HepG2 (cell line): ENCODE results near the gene COMMD7. TPM values are rescaled to one million over a fixed set of nuclear protein-coding genes. Genes with fewer than 3 reads are reported as not detected.

ENCODE experiments used
- ATAC-seq: fragments of 200-7000 bp; cut with Tn5 transposase; 3 replicates; pipeline ENCODE4 v1.9.1; 2020; ENCODE audit warnings: mild to moderate bottlenecking, moderate library complexity
- BruUV-seq: library from RNA; stranded (reverse); fragments of 400-500 nt; replicated peaks from 2 replicates; lab custom pipeline; 2021; lab: Mats Ljungman, UMichigan
- CTCF ChIA-PET: fragments of 300-600 bp; formaldehyde crosslinking; extraction: SDS; loops from one replicate; lab custom pipeline; 2021; ENCODE audit warnings: low total read pairs, inconsistent platforms, low intra/inter-chr PET ratio; lab: Yijun Ruan, JAX
- POLR2A ChIA-PET: fragments of 350-600 bp; sonication (Branson Sonifier 250); formaldehyde crosslinking; loops from one replicate; lab custom pipeline; 2020; ENCODE audit warnings: antibody characterized with exemption, inconsistent platforms; lab: Yijun Ruan, JAX
- DNase-seq: peaks from one replicate; pipeline ENCODE4 v3.0.0-alpha.2; 2015; ENCODE audit warnings: low spot score
- FAIRE-seq: peaks from 3 replicates; lab custom pipeline; 2011; peaks lifted over from hg19 to GRCh38; lab: Jason Lieb, UNC
- H2AFZ ChIP-seq: one replicate; pipeline ENCODE4 v1.6.1; 2011; ENCODE audit warnings: low read length, inconsistent platforms
- H3K27ac ChIP-seq: fragments of 300-600 bp; 3 replicates; pipeline ENCODE4 v1.8.0; 2011; ENCODE audit warnings: mixed run types, mild to moderate bottlenecking, mixed read lengths, low read length, inconsistent platforms; ENCODE audit not compliant: insufficient read depth; ENCODE audit errors: extremely low read length
- H3K27me3 ChIP-seq, 2 experiments: fragments of 200-600 bp in 1 of 2; 2 replicates in 1 of 2; 3 replicates in 1 of 2; pipeline versions ENCODE4 v1.6.0 to v1.8.0; 2011; ENCODE audit warnings: low read length in 2 of 2, mild to moderate bottlenecking in 2 of 2, moderate library complexity in 2 of 2, inconsistent platforms in 1 of 2; ENCODE audit not compliant: insufficient read depth in 2 of 2, control insufficient read depth in 1 of 2
- H3K36me3 ChIP-seq, 2 experiments: fragments of 200-600 bp in 1 of 2; replicated peaks in 1 of 2; 2 replicates in 1 of 2; 3 replicates in 1 of 2; pipeline versions ENCODE4 v1.5.1 to v1.8.0; 2011; ENCODE audit warnings: low read length in 2 of 2, inconsistent platforms in 1 of 2; ENCODE audit not compliant: insufficient read depth in 2 of 2, control insufficient read depth in 1 of 2
- H3K4me1 ChIP-seq: 2 replicates; pipeline ENCODE4 v1.5.1; 2012; ENCODE audit warnings: low read length, inconsistent platforms; ENCODE audit not compliant: insufficient read depth
- H3K4me2 ChIP-seq: 2 replicates; pipeline ENCODE4 v1.6.0; 2011; ENCODE audit warnings: low read depth, low read length, inconsistent platforms
- H3K4me3 ChIP-seq, 3 experiments: fragments of 200-600 bp in 1 of 3; sonication (generic), shearing (Covaris generic) in 1 of 3; replicated peaks in 1 of 3; 2 replicates each; pipeline ENCODE4 v1.5.1; 2011 to 2016; ENCODE audit warnings: low read length in 3 of 3, inconsistent platforms in 2 of 3, low read depth in 2 of 3, mild to moderate bottlenecking in 2 of 3, control low read depth in 1 of 3, mixed read lengths in 1 of 3; ENCODE audit not compliant: insufficient read depth in 1 of 3
- H3K79me2 ChIP-seq: one replicate; pipeline ENCODE4 v1.6.1; 2011; ENCODE audit warnings: low read length, inconsistent platforms; ENCODE audit not compliant: insufficient read depth
- H3K9ac ChIP-seq: 2 replicates; pipeline ENCODE4 v1.6.0; 2011; ENCODE audit warnings: mild to moderate bottlenecking, low read depth, low read length, inconsistent platforms; ENCODE audit not compliant: insufficient read depth
- H3K9me3 ChIP-seq: 2 replicates; pipeline ENCODE4 v1.5.1; 2012; ENCODE audit warnings: mild to moderate bottlenecking, low read length
- H4K20me1 ChIP-seq: 2 replicates; pipeline ENCODE4 v1.6.0; 2011; ENCODE audit warnings: inconsistent platforms, mild to moderate bottlenecking, low read length, moderate library complexity; ENCODE audit not compliant: insufficient read depth
- ATF7 ChIP-seq, 2 experiments: fragments of 450-650 bp in 1 of 2; sonication (generic) in 1 of 2; formaldehyde crosslinking in 1 of 2; IDR thresholded peaks; 2 replicates each; pipeline versions ENCODE4 v1.4.0 to v1.6.1; 2016 to 2020; ENCODE audit warnings: antibody characterized with exemption in 1 of 2, mild to moderate bottlenecking in 1 of 2, missing genetic modification reagents in 1 of 2
- CEBPB ChIP-seq: IDR thresholded peaks from 2 replicates; pipeline ENCODE4 v1.6.1; 2011; ENCODE audit warnings: low read depth, low read length, improper control_type of control experiment, borderline replicate concordance
- WGBS: methylation state at CpG from one replicate; pipeline ENCODE4 v1.1.6; 2017; ENCODE audit warnings: low lambda C conversion rate; 5-methylcytosine and 5-hydroxymethylcytosine counted together
- in situ Hi-C: cut with HindIII; loops from 2 replicates; pipeline ENCODE4 v1.10.0; 2017; ENCODE audit warnings: low pct_unique_long_range_greater_than_20kb; ENCODE audit not compliant: extremely low pct_ligation_motif_present
- intact Hi-C: fragments of 100-400 bp; cut with micrococcal nuclease; formaldehyde crosslinking; loops from one replicate; pipeline ENCODE4 v1.10.0; 2022; ENCODE audit not compliant: unreplicated experiment
- polyA plus RNA-seq, 8 experiments: library from polyadenylated mRNA; depleted of rRNA in 3 of 8; stranded (reverse) in 7 of 8; unstranded in 1 of 8; fragments of >200 nt; fragmentation: Illumina TruSeq in 4 of 8; extraction: Trizol in 4 of 8; gene quantifications; 2 replicates each; pipeline versions ENCODE4 v1.2.1 to v1.2.3, GENCODE V29; 2011 to 2016; ENCODE audit warnings: low read depth in 4 of 8, missing spikeins in 1 of 8, mixed read lengths in 1 of 8; ENCODE audit not compliant: insufficient read depth in 1 of 8
- total RNA-seq, 5 experiments: library from RNA; depleted of rRNA; stranded (reverse); fragments of >200 nt; fragmentation: Illumina TruSeq; extraction: Trizol; gene quantifications; 2 replicates each; pipeline ENCODE4 v1.2.3, GENCODE V29; 2016; ENCODE audit warnings: low read depth in 1 of 5
- TF ChIP-seq, protein P1 (sequence below): sonication (generic); formaldehyde crosslinking; IDR thresholded peaks from 2 replicates; pipeline ENCODE4 v1.4.0; 2020; ENCODE audit warnings: missing genetic modification reagents, borderline replicate concordance
- TF ChIP-seq, protein P2 (sequence below), 2 experiments: fragments of 450-650 bp in 1 of 2; sonication (generic) in 1 of 2; formaldehyde crosslinking; IDR thresholded peaks; 2 replicates each; pipeline versions ENCODE4 v1.5.0 to v1.8.0; 2020 to 2022; ENCODE audit warnings: mild to moderate bottlenecking in 1 of 2, missing genetic modification reagents in 1 of 2

The COMMD7 gene
- total and polyA plus RNA-seq, 2 of the 13 experiments (the other 11 are each of a cell fraction or from before 2014, with no cell fraction given) = 42.1 to 53.3 TPM

DNA sequence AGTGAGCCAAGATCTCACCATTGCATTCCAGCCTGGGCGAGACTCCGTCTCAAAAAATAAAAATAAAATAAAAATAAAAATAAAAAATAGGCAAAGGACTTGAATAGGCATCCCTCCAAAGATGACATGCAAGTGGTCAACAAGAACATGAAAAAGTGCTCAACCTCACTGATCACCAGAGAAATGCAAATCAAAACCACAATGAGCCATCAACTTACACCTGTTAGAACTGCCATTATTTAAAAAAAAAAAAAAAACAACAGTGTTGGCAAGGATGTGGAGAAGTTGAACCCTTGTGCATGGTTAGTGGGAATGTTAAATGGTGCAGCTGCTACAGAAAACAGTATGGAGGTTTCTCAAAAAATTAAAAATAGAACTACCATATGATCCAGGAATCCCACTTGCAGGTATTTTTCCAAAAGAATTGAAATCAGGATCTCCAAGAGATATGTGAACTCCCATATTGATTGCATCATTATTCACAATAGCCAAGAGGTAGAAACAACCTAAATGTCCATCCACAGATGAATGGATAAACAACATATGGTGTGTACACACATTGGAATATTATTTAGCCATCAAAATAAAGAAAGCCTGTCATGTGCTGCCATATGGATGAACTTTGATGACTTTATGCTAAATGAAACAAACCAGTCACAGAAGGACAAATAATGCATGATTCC, 72.4 kb downstream of the COMMD7 start:
- Histone ChIP-seq H3K4me1 (peaks cover 50% of the 10 kb centered on the region), H3K4me3 (no peak overlapping the region), H3K79me2 (no peaks in the 10 kb centered on the region), H2AFZ (no peak overlapping the region), H3K27ac (no peak overlapping the region), H3K27me3 (0 out of 5 replicates have a peak, but pooled peaks cover 0 to 3% of the 10 kb centered on the region in 2 experiments), H4K20me1 (no peaks in the 10 kb centered on the region), H3K9me3 (no peaks in the 10 kb centered on the region), H3K9ac (no peak overlapping the region), H3K4me2 (no peak overlapping the region), H3K36me3 (no peaks in the 10 kb centered on the region)
- DNase-seq = no peak
- ChIA-PET POLR2A (interaction anchor here (0.6 kb wide), 1 partner anchor 18 kb away, joined by 4 read pairs; no protein-coding TSS in a partner anchor), CTCF (interaction anchor here (7.9 kb wide), 1 partner anchor 107 kb away, joined by 203 read pairs; no protein-coding TSS in a partner anchor)
- in situ Hi-C loops = loop anchor here (5.0 kb wide), 1 partner anchor 106 kb away; no protein-coding TSS in a partner anchor
- no TSS peak for BruUV-seq
- FAIRE-seq = no peak
- ATAC-seq = no peak
- WGBS = 87% methylated on average over 2 of the region's 2 CpGs
- intact Hi-C loops = loop anchor here (5.0 kb wide), 1 partner anchor 91 kb away; the partner anchor contains the start of gene DNMT3B
- TF ChIP-seq, protein P1, sequence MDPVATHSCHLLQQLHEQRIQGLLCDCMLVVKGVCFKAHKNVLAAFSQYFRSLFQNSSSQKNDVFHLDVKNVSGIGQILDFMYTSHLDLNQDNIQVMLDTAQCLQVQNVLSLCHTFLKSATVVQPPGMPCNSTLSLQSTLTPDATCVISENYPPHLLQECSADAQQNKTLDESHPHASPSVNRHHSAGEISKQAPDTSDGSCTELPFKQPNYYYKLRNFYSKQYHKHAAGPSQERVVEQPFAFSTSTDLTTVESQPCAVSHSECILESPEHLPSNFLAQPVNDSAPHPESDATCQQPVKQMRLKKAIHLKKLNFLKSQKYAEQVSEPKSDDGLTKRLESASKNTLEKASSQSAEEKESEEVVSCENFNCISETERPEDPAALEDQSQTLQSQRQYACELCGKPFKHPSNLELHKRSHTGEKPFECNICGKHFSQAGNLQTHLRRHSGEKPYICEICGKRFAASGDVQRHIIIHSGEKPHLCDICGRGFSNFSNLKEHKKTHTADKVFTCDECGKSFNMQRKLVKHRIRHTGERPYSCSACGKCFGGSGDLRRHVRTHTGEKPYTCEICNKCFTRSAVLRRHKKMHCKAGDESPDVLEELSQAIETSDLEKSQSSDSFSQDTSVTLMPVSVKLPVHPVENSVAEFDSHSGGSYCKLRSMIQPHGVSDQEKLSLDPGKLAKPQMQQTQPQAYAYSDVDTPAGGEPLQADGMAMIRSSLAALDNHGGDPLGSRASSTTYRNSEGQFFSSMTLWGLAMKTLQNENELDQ (CRISPR knock-in tag) = no peak
- TF ChIP-seq ATF7 (IDR thresholded peaks at IDR 0.05) = peak; percentile 75; the same call in 1 of the 2 replicates
- TF ChIP-seq ATF7 (CRISPR knock-in tag; IDR thresholded peaks at IDR 0.05) = no peak
- TF ChIP-seq CEBPB = peak; percentile 67
- TF ChIP-seq, protein P2, sequence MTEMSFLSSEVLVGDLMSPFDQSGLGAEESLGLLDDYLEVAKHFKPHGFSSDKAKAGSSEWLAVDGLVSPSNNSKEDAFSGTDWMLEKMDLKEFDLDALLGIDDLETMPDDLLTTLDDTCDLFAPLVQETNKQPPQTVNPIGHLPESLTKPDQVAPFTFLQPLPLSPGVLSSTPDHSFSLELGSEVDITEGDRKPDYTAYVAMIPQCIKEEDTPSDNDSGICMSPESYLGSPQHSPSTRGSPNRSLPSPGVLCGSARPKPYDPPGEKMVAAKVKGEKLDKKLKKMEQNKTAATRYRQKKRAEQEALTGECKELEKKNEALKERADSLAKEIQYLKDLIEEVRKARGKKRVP (CRISPR knock-in tag; IDR thresholded peaks at IDR 0.05) = 0 out of 4 replicates have a peak, but pooled peaks of 1 of the 2 experiments have one; percentile 16
